HG03064 (cell line): ENCODE measurements around the gene HSDL1.

Experiments used
- ATAC-seq: cut with Tn5 transposase; IDR thresholded peaks from one replicate; pipeline ENCODE4 v1.9.1; 2021; ENCODE audit warnings: low read depth; ENCODE audit not compliant: unreplicated experiment

Gene HSDL1

DNA sequence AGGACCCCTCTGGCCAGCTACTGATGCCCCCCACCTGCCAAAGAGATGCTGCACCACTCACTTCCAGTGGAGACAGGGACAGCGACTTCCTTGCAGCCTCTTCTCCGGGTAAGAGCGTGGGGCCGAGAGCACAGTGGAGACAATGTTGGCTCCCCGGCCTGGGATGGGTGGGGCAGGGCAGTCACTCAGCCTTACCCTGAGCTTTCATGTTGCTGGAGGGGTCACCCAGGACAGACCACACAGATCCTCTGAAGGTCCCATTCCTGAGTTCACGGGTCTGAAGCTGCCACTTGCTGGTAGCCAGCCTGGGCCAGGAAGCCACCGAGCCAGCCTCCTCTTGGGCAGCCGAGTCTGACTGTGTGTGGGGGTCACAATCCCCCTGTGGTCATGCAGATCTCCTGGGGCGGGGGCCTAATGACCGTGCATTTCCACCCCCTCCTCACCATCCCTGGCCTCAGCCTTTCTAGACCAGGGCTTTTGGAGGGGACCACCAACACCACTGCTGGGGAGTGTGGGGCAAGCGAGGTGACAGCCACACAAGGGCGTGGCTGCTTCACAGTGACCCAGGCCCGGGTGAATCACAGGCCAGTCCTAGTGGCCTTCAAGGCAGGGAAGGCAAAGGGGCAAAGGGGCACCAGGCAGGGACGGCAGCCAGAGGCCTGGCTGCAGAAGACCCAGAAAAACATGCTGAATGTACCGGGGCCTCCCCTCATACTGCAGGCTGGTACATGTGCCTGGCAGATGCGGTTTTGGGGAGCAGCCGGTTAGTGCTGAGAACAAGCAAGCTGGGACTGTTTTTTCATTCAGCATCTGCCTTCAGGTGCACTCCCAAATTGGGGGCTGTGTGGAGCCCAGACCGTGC is 31.4 kb upstream of the HSDL1 start:
- no peak for ATAC-seq

GRCh38 chr16:84175350-84176081 is 30.5 kb upstream of the HSDL1 start:
- ATAC-seq, result no peak

DNA sequence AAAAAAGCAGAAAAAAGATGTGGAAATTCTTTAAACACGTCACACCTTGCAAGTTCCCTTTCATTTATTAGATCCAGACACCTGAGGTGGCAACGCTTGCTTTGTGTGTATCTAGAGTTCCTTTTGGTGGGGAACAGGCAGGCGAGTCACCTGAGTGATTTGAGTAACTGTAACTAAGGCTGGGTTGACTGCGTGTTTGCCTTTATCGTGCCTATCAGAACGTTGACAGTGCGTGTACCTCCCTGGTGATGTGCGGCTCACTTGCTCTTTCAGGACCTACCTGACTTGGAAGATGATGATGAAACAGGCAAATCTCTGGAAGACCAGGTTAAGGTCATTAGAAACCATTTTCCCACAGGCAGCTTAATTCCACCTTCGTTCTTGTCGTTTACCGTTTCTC is 29.4 kb upstream of the HSDL1 start:
- no peak for ATAC-seq

GRCh38 chr16:84169765-84170310 is 24.9 kb upstream of the HSDL1 start:
- ATAC-seq, result no peak

DNA sequence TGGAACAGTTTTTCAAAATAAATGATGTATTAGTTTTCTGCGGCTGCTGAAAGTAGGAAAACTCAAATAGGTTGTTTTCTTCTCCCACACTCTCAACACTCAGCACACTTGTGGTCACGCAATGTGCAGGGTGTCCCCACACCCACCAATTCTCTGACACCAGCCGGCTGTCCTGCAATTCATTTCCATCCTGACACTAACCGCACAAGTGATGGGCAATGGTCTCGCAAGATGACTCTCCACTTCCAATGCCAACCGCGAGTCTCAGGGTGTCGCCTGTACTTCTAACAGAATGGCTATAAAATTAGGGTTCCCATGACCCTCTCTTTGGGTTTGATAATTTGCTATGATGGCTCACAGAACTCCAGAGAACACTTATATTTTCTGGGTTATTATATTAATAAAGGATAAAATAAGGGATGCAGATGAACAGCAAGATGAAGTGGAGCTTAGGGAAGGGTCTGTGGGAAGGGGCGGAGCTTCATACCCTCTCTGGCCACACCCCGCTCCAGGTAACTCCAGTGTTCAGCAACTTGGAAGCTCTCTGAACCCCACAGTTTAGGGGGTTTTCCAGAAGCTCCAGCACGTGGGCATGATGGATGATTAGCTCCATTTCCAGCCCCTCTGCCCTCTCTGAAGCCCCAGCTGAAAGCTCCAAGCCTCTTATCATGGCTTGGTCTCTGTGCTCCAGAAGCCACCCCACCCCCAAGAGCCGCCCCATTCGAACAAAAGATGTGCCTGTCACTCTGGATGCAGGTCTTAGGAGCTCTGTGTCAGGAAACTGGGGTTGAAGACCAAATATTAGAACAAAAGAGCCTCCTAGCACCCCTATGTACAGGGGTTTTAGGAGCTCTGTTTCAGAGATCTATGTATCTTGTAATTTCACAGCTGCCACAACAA is 22.1 kb upstream of the HSDL1 start:
- no peak for ATAC-seq

DNA sequence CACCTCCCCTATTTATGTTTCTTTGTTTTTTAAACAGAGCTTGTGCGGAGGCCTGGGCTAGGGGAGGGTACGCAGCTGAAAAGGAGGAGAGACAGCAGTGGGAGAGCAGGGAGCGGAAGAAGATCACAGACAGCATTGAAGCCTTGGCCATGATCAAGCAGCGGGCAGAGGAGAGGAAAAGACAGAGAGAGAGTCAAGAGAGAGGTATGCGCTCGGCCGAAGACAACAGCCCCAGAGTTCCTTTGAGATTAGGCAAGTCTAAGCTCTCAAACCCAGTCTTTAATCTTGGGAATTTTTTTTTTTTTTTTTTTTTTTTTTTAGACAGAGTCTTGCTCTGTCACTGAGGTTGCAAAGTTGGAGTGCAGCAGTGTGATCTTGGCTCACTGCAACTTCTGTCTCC is 20.8 kb upstream of the HSDL1 start:
- ATAC-seq, result no peak

GRCh38 chr16:84161801-84162200 is 16.8 kb upstream of the HSDL1 start:
- no peak for ATAC-seq

GRCh38 chr16:84161037-84161436 is 16.1 kb upstream of the HSDL1 start:
- ATAC-seq, result no peak

- ATAC-seq, result no peak
Observed at GRCh38 chr16:84159800-84160199, 14.8 kb upstream of the HSDL1 start.

DNA sequence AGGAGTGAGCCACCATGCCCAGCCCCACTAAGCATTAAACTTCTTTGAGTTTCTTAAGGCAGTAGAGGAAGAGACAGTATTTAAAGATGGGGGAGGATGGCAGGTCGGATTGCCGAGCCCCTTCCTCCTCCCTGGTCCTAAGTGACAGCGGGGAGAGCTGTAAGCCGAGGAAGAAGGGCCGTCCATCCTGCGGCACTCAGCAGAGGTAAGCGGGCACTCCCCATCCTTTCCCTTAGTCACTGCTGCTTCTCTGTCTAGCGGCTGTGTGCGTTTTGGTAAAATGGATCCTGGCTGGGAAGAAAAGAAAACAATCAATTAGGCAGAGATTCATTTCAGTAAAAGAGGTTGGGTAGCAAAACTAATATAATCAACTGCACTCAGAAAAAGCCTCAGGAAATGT is 14.0 kb upstream of the HSDL1 start:
- ATAC-seq, result no peak

- ATAC-seq, result no peak
Observed at GRCh38 chr16:84156342-84156784, 11.4 kb upstream of the HSDL1 start.

DNA sequence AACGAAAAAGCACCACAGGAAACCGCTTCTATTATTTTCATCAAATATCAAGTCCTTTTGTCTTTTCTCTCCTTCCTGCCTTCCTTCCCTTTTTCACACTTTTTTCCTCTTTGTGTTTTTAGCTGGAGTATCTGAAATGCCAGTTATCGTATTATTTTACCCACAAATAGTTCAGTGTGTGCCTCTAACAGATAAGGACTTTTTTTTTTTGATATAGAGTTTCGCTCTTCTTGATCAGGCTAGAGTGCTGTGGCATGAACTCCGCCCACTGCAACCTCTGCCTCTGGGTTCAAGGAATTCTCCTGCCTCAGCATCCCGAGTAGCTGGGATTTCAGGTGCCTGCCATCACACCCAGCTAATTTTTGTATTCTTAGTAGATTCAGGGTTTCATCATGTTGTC is 10.8 kb upstream of the HSDL1 start:
- ATAC-seq, result no peak

- no peak for ATAC-seq
Observed at GRCh38 chr16:84155226-84155625, 10.2 kb upstream of the HSDL1 start.

DNA sequence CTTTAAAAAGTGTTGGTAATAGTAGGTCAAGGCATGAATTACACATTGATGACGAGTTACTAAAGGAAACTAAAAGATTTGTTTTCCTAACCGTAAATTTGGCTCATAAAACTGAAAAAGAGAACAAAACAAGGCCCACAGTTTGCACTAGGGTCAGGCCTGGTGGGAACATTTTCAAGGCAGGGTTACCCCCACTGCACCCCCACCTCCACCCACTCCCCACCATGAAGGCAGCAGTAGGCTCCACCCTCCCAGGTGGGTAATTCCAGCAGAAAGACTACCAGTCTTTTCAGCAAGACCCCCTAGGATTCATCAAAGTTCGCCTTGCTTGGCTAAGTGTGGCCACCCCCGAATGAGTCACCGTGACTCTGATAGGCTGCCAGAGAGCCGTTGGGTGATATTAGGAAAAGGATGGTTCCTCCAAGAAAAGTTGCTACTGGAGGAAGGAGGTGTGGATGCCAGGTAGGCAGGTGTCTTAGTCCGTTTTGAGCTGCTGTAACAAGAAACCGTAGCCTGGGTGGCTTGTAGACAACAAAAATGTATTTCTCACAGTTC is 8.8 kb upstream of the HSDL1 start:
- ATAC-seq, result no peak

- no peak for ATAC-seq
Observed at GRCh38 chr16:84150926-84151325, 5.9 kb upstream of the HSDL1 start.

GRCh38 chr16:84144209-84144858 is 643 bp downstream of the HSDL1 start:
- ATAC-seq, result peak; percentile 16

- no peak for ATAC-seq
Observed at GRCh38 chr16:84143784-84144199, 1.2 kb downstream of the HSDL1 start.

- ATAC-seq, result no peak
Observed at GRCh38 chr16:84143081-84143480, 1.9 kb downstream of the HSDL1 start.

DNA sequence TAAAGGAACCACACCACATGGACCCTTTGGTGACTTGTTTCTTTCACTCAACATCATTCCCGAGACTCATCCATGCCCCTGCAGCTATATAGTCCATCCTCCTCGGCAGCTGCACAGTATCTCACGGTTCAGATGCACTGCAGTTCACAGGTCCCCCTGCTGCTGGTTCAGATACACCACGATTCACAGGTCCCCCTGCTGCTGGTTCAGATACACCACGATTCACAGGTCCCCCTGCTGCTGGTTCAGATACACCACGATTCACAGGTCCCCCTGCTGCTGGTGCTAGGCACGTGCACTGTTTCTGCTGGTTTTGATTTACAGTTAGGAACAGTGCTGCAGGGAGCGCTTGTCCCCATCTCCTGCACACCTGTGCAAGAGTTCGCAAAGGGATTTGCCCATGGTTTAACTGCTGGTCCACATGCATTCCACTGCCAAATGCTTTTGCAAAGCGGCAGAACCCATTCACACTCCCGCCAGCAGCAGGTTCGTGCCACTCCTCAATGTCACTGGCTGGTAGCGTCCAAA is 3.8 kb downstream of the HSDL1 start:
- no peak for ATAC-seq
